ENCODE measurements around the gene RTN4RL1.
A peak's percentile ranks its signal among the peaks of the same experiment; 100 is the strongest.

The RTN4RL1 gene, protein sequence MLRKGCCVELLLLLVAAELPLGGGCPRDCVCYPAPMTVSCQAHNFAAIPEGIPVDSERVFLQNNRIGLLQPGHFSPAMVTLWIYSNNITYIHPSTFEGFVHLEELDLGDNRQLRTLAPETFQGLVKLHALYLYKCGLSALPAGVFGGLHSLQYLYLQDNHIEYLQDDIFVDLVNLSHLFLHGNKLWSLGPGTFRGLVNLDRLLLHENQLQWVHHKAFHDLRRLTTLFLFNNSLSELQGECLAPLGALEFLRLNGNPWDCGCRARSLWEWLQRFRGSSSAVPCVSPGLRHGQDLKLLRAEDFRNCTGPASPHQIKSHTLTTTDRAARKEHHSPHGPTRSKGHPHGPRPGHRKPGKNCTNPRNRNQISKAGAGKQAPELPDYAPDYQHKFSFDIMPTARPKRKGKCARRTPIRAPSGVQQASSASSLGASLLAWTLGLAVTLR

DNA sequence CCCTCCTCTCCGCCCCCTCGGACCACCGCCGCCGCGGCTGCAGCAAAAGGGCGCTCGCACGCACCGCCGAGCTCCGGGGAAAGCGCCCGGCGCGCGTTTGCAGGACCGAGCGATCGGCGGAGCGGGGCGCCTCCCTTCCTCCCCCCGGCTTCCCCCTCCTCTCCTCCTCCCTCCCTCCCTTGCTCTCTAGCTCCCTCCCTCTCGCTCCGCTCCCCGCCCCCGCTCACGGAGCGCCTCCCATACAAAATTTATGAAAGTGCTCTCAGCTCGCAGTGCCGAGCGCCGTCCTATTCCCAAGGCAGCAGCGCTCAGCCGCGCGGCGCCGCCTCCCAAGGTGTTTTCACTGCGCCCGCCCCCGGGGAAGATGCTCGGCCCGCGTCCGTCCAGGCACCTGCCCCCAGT, at the start of gene RTN4RL1:
TSS of gene RTN4RL1 (minus strand) at position 115 of the 402 bp plus-strand sequence. CDS start 469 bp downstream, outside the sequence.
- peak; percentile 77 for DNase-seq (ENCODE audit: low read depth)

GRCh38 chr17:2074919-2075318, 49.8 kb upstream of the RTN4RL1 start:
- no peak for DNase-seq (ENCODE audit: low read depth)

GRCh38 chr17:2071455-2072281, 46.5 kb upstream of the RTN4RL1 start:
- no peak for DNase-seq (ENCODE audit: low read depth)

- no peak for DNase-seq (ENCODE audit: low read depth)
These were observed 45.9 kb upstream of the RTN4RL1 start for GRCh38 chr17:2071024-2071385.

DNA sequence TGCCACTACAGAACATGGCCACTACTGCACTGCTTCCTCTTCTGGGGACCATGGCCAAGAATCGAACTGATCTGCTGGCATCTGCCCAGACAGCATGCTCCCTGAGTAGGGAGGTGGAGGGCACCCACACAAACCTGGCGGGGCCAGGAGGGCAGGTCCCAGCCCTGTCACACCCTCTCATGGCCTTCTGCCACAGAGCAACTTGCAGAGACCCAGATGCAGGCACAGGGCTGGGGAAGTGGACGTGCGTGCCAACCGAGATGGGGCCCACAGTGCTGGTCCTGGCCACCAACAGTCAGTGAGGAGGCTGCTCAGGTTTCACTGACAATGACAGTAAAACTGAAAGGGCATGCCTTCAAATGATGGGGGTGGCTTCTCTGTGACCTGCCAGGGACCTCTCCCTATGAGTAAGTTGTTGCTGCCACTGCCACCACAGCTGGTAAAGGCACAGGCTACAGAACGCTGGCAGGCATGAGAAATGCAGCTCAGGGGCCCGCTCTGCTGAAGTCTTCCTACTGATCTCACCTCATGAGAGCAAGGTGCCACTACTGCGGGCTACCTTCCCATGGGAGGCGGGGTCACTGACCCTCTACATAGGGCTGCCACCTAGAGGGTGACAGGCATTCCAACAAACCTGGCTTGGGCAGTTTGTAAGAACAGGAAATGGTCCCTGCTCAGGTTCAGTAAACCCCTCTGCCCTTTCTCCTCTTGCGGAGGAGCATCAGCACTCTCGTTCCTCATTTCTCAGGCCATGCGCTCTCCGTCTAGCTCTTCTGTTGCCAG, 45.3 kb upstream of the RTN4RL1 start:
- DNase-seq (ENCODE audit: low read depth), result no peak

DNA sequence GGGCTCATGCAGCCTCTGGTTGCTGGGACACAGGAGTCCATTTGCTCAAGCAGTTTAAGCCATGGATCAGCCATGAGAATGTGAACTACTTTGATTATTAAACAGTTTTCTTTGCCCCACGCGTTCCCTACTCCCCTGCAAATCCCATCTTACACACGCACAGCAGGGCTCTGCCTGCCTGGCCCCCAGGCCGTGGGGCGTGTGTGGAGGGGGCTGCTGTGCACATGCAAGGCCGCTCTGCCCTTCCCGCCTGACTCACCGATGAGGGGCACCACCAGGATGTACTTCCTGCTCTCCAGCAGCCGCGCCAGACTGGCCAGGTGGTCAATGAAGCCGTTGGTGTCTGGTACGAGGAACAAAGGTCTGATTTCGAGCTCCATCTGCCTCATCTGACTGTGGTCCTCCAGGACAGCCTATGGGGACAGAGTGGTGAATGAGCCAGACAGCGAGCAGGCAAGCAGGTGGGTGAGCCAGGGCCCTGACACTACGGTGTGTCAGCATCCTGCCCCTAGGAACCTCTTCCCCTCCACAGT, 43.5 kb upstream of the RTN4RL1 start:
- DNase-seq (ENCODE audit: low read depth), result no peak

DNA sequence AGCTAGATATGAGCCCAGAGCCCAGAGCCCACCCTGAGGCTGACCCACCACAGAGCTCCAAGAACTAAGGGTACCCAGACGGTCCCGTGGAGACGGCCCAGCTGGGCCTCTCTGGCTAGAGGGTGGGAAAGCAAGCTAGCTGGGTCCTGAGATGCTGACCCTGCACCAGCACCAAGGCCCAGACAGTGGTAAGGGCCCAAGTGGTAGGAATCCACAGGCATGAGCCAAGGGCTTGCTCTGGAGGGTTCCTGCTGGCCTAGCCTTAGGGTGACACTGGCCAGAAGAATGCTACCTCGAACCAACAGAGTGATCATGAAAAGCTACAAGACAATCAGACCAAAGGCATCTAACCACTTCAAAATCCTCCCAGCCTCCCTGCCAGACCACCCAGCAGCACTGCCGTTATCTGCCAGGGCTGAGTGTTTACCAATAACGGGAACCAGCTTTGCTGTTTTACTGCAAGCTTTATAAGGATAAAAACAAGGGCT, 42.9 kb upstream of the RTN4RL1 start:
- DNase-seq (ENCODE audit: low read depth), result no peak

- DNase-seq (ENCODE audit: low read depth), result no peak
These were observed 42.5 kb upstream of the RTN4RL1 start for GRCh38 chr17:2067608-2068024.

DNA sequence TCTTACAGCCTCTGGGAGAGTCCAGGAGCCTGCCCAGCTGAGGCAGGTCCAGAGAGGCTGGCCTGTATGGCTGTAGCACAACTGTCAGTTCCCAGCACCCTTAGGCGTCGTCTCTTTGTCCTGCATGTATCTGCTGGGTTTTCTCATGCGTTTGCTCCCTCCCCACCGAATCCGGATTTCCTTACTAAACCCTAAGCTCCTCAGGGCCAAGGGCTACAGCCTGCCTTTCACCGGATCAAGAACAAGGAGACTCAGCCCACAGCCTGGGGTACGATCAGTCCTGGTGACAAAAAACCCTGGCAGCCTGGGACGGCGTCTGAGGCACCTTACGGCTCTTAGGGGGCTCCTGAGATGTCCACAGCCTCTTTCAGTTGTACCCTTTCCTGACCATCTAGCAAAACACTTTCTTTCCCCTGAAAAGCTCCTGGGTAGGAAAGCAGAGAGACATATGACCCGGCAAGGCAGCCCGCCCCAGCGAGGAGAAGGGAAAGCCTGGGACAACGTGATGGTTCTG, 42.0 kb upstream of the RTN4RL1 start:
- DNase-seq (ENCODE audit: low read depth), result no peak

- DNase-seq (ENCODE audit: low read depth), result no peak
These were observed 40.8 kb upstream of the RTN4RL1 start for GRCh38 chr17:2065949-2066400.

DNA sequence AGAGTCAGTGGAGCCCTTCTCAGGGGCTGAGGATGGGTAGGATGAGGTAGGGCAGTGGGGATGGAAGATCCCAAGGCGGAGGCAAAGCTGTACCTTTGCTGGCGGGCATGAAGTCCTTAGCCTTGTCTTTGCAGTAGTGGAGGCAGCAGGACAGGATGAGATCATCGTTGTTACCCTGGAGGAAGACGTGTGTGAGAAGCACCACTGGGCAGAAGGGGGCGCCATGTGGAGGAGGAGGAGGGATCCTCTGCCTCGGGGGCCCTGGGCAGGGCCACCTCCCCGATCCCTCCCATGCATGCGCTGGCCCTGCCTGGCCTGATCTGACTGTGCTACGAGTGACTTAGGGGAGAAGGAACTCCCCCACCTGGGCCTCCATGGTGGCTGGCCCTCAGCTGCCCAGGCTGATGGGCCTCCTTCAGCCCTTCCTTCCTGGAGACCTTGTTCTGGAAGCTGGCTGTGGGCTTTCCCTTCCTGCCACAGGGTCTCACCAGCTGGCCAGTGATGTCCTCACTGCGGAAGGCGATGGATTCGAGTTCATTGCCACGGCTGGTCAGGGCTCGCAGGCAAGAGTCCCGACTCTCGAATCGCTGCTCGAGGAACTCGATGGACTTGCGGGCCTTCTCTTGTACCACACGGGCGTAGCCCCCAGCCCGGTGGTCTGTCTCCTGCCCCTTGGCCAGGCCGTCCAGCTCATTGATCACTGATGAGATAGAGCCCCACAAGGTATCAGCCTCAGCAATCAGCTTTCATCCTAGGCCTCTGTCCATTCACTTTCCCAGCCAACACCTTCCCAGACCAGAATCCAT, 40.0 kb upstream of the RTN4RL1 start:
- DNase-seq (ENCODE audit: low read depth), result no peak

- DNase-seq (ENCODE audit: low read depth), result no peak
These were observed 39.4 kb upstream of the RTN4RL1 start for GRCh38 chr17:2064520-2064971.

- no peak for DNase-seq (ENCODE audit: low read depth)
These were observed 39.0 kb upstream of the RTN4RL1 start for GRCh38 chr17:2064147-2064489.

- DNase-seq (ENCODE audit: low read depth), result no peak
These were observed 38.4 kb upstream of the RTN4RL1 start for GRCh38 chr17:2063261-2064146.

DNA sequence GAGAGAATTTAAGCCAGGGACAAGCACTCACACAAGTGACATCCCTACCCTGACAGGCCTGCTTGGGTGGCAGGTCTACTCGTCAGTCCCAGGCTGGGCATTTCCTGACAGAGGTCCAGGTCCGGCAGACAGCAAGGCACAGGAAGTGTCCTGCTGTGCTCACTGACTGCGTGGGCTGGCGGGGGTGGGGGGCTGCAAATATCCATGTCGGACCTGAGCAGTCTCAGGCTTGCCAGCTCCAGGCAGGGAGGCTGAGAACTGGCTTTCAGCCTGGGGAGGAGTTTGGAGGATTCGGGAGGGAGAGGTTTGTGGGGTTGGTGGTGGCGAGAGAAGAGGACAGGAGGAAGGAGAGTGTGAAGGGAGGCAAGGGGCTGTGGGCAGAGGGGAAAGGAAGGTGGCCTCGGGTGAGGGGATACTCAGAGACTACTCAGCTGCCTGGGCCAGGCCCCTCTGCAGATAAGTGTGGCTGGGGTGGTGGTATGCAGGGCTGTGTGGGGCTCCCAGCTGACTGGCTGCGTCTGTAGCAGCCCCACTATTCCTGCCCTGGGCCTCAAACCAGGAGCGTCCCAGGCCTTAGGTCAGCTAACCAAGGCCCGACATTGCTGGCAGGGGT, 37.5 kb upstream of the RTN4RL1 start:
- DNase-seq (ENCODE audit: low read depth), result no peak

GRCh38 chr17:2061441-2061958, 36.4 kb upstream of the RTN4RL1 start:
- no peak for DNase-seq (ENCODE audit: low read depth)

GRCh38 chr17:2060681-2061440, 35.7 kb upstream of the RTN4RL1 start:
- DNase-seq (ENCODE audit: low read depth), result no peak

DNA sequence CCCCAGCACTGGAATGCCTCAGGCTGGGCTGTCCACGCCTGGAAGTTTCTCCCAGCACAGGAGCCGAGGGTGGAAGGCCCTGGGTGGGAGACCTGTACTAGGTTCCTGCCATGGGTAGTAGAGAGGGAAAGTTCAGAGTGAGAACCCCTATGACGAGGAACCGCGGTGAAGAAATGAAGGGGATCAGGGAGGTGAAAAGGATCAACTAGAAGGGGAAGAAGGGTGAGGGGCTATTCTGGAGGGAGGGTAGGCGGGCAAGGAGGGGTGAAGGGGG, 35.2 kb upstream of the RTN4RL1 start:
- DNase-seq (ENCODE audit: low read depth), result no peak

Measured in stromal cell of bone marrow (primary cell).